ENCODE data around the gene NIM1K.

DNA sequence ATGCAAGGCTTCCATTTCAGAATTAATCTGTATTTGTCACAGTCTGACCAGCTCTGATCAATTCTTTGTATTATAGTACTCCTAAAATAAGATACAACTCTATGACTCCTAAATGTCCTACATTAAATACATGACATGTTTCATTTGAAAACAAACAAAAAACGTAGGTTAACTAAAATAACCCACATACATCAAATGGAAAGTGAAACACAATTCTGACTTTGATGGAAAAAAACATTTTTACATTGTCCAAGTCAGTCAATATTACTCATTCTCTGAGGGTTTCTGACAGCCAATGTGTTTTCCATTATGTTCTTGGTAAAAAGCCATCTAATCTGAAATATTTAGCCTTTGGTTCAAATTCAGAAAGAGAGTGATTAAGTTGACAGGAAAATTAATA is 112.5 kb downstream of the NIM1K start:
- TF ChIP-seq, protein P1, sequence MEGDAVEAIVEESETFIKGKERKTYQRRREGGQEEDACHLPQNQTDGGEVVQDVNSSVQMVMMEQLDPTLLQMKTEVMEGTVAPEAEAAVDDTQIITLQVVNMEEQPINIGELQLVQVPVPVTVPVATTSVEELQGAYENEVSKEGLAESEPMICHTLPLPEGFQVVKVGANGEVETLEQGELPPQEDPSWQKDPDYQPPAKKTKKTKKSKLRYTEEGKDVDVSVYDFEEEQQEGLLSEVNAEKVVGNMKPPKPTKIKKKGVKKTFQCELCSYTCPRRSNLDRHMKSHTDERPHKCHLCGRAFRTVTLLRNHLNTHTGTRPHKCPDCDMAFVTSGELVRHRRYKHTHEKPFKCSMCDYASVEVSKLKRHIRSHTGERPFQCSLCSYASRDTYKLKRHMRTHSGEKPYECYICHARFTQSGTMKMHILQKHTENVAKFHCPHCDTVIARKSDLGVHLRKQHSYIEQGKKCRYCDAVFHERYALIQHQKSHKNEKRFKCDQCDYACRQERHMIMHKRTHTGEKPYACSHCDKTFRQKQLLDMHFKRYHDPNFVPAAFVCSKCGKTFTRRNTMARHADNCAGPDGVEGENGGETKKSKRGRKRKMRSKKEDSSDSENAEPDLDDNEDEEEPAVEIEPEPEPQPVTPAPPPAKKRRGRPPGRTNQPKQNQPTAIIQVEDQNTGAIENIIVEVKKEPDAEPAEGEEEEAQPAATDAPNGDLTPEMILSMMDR (IDR thresholded peaks at IDR 0.05): no peak
- no peak for TF ChIP-seq POLR2A (IDR thresholded peaks at IDR 0.05)
